Pancreas (tissue), 10 donors: ENCODE data around the gene FAM98C. TPM values are rescaled to one million over a fixed set of nuclear protein-coding genes. Genes with fewer than 3 reads are reported as not detected.

ENCODE experiments used
- ATAC-seq, 4 donors: fragments of 200-7000 bp; cut with Tn5 transposase; one replicate each; pipeline versions ENCODE4 v1.8.0 to v1.9.1; 2020; ENCODE audit warnings: mild to moderate bottlenecking in 4 of 4, moderate library complexity in 4 of 4
- DNase-seq, 6 donors: peaks; one replicate each; pipeline ENCODE4 v3.0.0-alpha.2; 2020
- FAIRE-seq: peaks from 2 replicates; lab custom pipeline; 2012; peaks lifted over from hg19 to GRCh38; lab: Jason Lieb, UNC
- H3K27ac ChIP-seq, 4 donors: fragments of 200-600 bp; sonication (generic); 1 replicate in 3 of 4; 2 replicates in 1 of 4; pipeline versions ENCODE4 v1.5.0 to v1.8.0; 2020
- H3K27me3 ChIP-seq, 4 donors: fragments of 200-600 bp; one replicate each; pipeline ENCODE4 v1.8.0; 2021
- H3K36me3 ChIP-seq, 3 donors: fragments of 200-600 bp; sonication (generic) in 1 of 3; one replicate each; pipeline versions ENCODE4 v1.5.0 to v1.8.0; 2020 to 2021
- H3K4me1 ChIP-seq, 3 donors: fragments of 200-600 bp; one replicate each; pipeline ENCODE4 v1.8.0; 2021
- H3K4me3 ChIP-seq, 4 donors: fragments of 200-600 bp; sonication (generic) in 2 of 4; one replicate each; pipeline versions ENCODE4 v1.5.0 to v1.8.0; 2020 to 2021
- H3K9me3 ChIP-seq, 4 donors: fragments of 200-600 bp; one replicate each; pipeline ENCODE4 v1.8.0; 2021
- WGBS, 2 donors: extraction: QIAGEN DNeasy Blood & Tissue Kit; methylation state at CpG; one replicate each; pipeline ENCODE4 v1.1.7; 2013; 5-methylcytosine and 5-hydroxymethylcytosine counted together
- intact Hi-C, 3 donors: fragments of 100-400 bp; cut with DNase I; formaldehyde crosslinking; loops; one replicate each; pipeline versions ENCODE4 v1.11.1 to v1.14.2; 2022
- polyA plus RNA-seq, 2 donors: library from polyadenylated mRNA; stranded (reverse); fragments of 200-250 nt; gene quantifications; one replicate each; pipeline ENCODE4 v1.2.3, GENCODE V29; 2013
- total RNA-seq, 6 donors: library from RNA; stranded (reverse); fragmentation: NEBNext Ultra II Directional in 4 of 6; extraction: Animal tissue kit (Norgen Biotek cat#: 25700) in 4 of 6; gene quantifications; one replicate each; pipeline versions ENCODE4 v1.2.1 to v1.2.4, GENCODE V29; 2021 to 2023
- TF ChIP-seq, protein P1 (sequence below), 4 donors: fragments of 200-600 bp; sonication (generic) in 3 of 4; IDR thresholded peaks; one replicate each; pipeline versions ENCODE4 v1.5.0 to v1.8.0; 2021; ENCODE audit warnings: antibody characterized with exemption in 4 of 4
- donor health status: healthy with polysubstance abuse.
- donor health status: DM: no; HTN: no; CAD: no; lungs with moderate emphysema.
- donor health status: DM: no; HTN: no; CAD: no.
- donor health status: control.
- donor health status: control.
- donor health status: Bipolar disorder and iron deficiency.
- donor health status: DM: yes; HTN: yes; CAD: no.
- donor health status: DM: no; HTN: no; CAD: no.
- donor health status: DM: no; HTN: no; CAD: no.
- donor health status: DM: yes; HTN: yes; CAD: no.

Gene FAM98C
- total and polyA plus RNA-seq, 8 donors, result 11.3 to 26.7 (median 16.1) TPM

DNA sequence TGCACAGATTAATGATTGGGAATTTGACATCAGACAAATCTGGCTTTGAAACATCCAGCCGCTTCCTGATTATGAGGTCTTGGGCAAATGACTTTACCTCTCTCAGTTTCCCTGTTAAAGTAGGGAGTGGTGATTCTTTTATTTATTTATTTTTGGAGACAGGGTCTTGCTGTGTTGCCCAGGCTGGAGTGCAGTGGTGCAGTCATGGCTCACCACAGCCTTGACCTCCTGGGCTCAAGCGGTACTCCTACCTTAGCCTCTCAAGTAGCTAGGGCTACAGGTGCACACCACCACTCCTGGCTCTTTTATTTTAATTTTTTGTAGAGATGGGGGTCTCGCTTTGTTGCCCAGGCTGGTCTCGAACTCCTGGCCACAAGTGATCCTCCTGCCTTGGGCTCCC, 25.8 kb upstream of the FAM98C start:
- no peak overlapping the region for H3K4me3 ChIP-seq
- H3K36me3 ChIP-seq, result peaks cover 7 to 23% (median 13%) of the 10 kb centered on the region in 3 donors
- H3K9me3 ChIP-seq, result no peaks in the 10 kb centered on the region
- WGBS, 2 donors, result 98 to 99% methylated on average over 4 of the region's 4 CpGs
- peaks cover 0 to 11% (median 4%) of the 10 kb centered on the region in 3 donors for H3K4me1 ChIP-seq
- H3K27ac ChIP-seq, result no peak overlapping the region
- H3K27me3 ChIP-seq, result no peaks in the 10 kb centered on the region
- intact Hi-C loops, result no loop called here
- DNase-seq (no peak), ATAC-seq (no peak), FAIRE-seq (no peak)
- TF ChIP-seq, protein P1, sequence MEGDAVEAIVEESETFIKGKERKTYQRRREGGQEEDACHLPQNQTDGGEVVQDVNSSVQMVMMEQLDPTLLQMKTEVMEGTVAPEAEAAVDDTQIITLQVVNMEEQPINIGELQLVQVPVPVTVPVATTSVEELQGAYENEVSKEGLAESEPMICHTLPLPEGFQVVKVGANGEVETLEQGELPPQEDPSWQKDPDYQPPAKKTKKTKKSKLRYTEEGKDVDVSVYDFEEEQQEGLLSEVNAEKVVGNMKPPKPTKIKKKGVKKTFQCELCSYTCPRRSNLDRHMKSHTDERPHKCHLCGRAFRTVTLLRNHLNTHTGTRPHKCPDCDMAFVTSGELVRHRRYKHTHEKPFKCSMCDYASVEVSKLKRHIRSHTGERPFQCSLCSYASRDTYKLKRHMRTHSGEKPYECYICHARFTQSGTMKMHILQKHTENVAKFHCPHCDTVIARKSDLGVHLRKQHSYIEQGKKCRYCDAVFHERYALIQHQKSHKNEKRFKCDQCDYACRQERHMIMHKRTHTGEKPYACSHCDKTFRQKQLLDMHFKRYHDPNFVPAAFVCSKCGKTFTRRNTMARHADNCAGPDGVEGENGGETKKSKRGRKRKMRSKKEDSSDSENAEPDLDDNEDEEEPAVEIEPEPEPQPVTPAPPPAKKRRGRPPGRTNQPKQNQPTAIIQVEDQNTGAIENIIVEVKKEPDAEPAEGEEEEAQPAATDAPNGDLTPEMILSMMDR (IDR thresholded peaks at IDR 0.05), result no peak

DNA sequence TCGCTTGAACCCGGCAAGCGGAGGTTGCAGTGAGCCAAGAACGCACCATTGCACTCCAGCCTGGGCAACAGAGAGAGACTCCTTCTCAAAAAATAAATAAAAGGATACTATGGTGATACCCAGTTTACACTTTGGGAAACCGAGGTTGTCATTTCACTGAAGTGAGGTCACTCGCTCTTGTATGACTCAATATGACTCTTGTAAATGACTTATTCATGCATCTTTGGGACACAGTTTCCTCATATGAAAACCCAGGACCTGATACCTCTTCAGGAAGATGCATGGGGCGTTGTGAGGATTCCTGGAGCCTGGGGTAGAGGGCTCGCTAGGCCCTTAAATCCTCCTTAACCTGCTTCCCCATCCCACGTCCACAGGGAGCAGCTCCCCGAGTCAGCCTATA, 24.0 kb upstream of the FAM98C start:
- Histone ChIP-seq H3K4me1 (peaks cover 0 to 11% (median 4%) of the 10 kb centered on the region in 3 donors), H3K27ac (no peak overlapping the region), H3K36me3 (peaks cover 7 to 40% (median 13%) of the 10 kb centered on the region in 3 donors), H3K4me3 (no peak overlapping the region), H3K9me3 (no peaks in the 10 kb centered on the region), H3K27me3 (no peaks in the 10 kb centered on the region)
- DNase-seq (no peak), FAIRE-seq (no peak), ATAC-seq (no peak)
- 94 to 97% methylated on average over 10 of the region's 10 CpGs for WGBS, 2 donors
- TF ChIP-seq, protein P1 (IDR thresholded peaks at IDR 0.05), result no peak
- intact Hi-C loops, result no loop called here

DNA sequence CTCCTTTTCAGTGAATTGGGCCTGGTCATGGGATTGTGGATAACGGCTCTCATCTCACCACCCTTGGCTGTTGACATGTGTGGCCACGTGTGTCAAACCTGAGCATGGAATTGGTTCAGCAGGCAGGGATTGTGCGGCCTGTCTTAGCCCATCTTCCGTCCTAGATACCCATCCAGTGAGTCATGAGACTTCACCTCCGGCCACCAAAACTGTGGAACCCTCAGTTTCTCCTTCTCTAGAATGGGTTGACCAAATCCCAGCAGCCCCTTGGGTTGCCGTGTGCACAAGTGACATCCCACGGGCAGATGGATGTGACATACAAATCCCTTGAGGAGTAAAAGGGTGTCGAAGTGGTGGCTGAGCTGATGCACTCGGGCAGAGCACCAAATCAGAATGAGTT, 21.8 kb upstream of the FAM98C start:
- peaks cover 7 to 40% (median 13%) of the 10 kb centered on the region in 3 donors for H3K36me3 ChIP-seq

DNA sequence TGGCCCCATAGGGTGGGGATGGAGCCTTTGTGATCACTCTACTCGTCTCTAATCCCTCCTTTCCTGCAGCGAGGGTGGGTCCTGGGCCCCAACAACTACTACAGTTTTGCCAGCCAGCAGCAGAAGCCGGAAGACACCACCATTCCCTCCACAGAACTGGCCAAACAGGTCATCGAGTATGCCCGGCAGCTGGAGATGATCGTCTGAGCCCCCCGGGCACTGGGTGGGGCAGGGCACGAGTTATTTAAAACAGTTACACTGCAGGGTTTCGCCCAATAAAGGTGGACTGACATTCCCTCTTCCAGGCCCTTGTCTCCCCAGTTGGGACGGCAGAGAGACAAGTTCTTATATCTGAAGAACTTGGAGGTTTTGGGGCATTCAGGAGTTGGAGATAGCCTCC, 19.7 kb upstream of the FAM98C start:
- H3K4me3 ChIP-seq, result no peak overlapping the region
- H3K4me1 ChIP-seq, result peaks cover 0 to 11% (median 0%) of the 10 kb centered on the region in 3 donors
- H3K9me3 ChIP-seq, result no peaks in the 10 kb centered on the region
- DNase-seq (no peak), FAIRE-seq (no peak), ATAC-seq (no peak)
- TF ChIP-seq, protein P1 (IDR thresholded peaks at IDR 0.05), result no peak
- peaks cover 7 to 40% (median 13%) of the 10 kb centered on the region in 3 donors for H3K36me3 ChIP-seq
- intact Hi-C loops, result no loop called here
- H3K27ac ChIP-seq, result no peak overlapping the region
- WGBS, 2 donors, result 89 to 91% methylated on average over 10 of the region's 10 CpGs
- H3K27me3 ChIP-seq, result no peaks in the 10 kb centered on the region

More for the DNA sequence above, 21.8 kb upstream of the FAM98C start:
- Histone ChIP-seq H3K27me3 (no peaks in the 10 kb centered on the region), H3K4me3 (no peak overlapping the region), H3K4me1 (peaks cover 0 to 3% (median 0%) of the 10 kb centered on the region in 3 donors), H3K9me3 (no peaks in the 10 kb centered on the region), H3K27ac (no peak overlapping the region)
- DNase-seq (no peak), FAIRE-seq (no peak), ATAC-seq (no peak)
- intact Hi-C loops, result no loop called here
- TF ChIP-seq, protein P1 (IDR thresholded peaks at IDR 0.05), result no peak
- WGBS, 2 donors, result 91 to 96% methylated on average over 9 of the region's 9 CpGs

DNA sequence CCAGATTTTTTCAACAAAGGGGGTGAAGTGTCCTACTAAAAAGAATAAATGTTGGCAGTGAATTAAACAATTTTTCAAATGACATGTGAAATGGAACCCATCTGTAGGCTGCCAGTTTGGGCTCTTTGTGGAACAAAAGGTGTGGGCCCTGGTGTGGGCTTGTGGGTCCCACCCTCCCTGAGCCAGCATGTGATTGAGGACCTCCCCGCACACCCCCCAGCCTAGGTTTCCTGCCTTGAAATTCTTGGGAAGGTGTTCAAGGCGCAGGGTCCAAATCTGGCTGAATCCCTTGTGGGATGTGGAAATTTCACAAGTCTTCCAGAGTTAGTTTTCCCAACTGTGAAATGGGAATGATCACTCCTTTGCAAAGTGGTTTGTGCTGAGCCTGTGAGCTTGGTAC, 19.1 kb upstream of the FAM98C start:
- H3K27me3 ChIP-seq, result no peaks in the 10 kb centered on the region
- H3K36me3 ChIP-seq, result peaks cover 7 to 40% (median 13%) of the 10 kb centered on the region in 3 donors
- no peak overlapping the region for H3K27ac ChIP-seq
- no peaks in the 10 kb centered on the region for H3K9me3 ChIP-seq
- TF ChIP-seq, protein P1 (IDR thresholded peaks at IDR 0.05), result no peak
- H3K4me3 ChIP-seq, result no peak overlapping the region
- ATAC-seq (no peak), DNase-seq (no peak), FAIRE-seq (no peak)
- WGBS, 2 donors, result 98 to 100% methylated on average over 2 of the region's 2 CpGs
- intact Hi-C loops, result no loop called here
- peaks cover 0 to 11% (median 0%) of the 10 kb centered on the region in 3 donors for H3K4me1 ChIP-seq
